ENCODE measurements around the gene PROCR.
A peak's percentile ranks its signal among the peaks of the same experiment; 100 is the strongest.
"Not testable (repeated sequence)": the region's sequence is repeated elsewhere in the genome, so short reads cannot be mapped to it uniquely, and the experiment has no call there.

The PROCR gene

DNA sequence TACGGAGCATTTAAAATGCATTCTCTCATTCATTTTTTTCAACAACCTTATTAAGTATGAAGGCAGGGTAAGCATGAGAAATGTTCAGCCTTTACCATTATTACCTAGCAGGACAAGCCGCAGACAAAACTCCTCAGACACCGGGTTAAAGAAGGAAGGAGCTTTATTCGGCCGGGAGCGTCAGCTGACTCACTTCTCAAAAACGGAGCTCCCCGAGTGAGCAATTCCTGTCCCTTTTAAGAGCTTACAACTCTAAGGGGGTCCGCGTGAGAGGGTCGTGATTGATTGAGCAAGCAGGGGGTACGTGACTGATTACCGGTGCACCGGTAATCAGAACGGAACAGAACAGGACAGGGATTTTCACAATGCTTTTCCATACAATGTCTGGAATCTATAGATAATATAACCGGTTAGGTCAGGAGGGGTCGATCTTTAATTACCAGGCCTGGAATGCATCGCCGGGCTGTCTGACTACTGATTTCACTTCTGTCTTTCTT, 24.2 kb upstream of the PROCR start:
- peak overlapping the region; percentile 92 for H3K4me3 Mint-ChIP-seq
- peak overlapping the region; percentile 96 for H3K27ac Mint-ChIP-seq
- peak; percentile 2 for ATAC-seq
- not testable (repeated sequence) for H3K9me3 Mint-ChIP-seq
- H3K4me1 Mint-ChIP-seq = peaks cover 31% of the 10 kb centered on the region
- H3K36me3 Mint-ChIP-seq = peaks cover 39% of the 10 kb centered on the region
- peak in 1 of 2 donors; percentile 63 for DNase-seq (ENCODE audit: low spot score in 2 of 2)

DNA sequence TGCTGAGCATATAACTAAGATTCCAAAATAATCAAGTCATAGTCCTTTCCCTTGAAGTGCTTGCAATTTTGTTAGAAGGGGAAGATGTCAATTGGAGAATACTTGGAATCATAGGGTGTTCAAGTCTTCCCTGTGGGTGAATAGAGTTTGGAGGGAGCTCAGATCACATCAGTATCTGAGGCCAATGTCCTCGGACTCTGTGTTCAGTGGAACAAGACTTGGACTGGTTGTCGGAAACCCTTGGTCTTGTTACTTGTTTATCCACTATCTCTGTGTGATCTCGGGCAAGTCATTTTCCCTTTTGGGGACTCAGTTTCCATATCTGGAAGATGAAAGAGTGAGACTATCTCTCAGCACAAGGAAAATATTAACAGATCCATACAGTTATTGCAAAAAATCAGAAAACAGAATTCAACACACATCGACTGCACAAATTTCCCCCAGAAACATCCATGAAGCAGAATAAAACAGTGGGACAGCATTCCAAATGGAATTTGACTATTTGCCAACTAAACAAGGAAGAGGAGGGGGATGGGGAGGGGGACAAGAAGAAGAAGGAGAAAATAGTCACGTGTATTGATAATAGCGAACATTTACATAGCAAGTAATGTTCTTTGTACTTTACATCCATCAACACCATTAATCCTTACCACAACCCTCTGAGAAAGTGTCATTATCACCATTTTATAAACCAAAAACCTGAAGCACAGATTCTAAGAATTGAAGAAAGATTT, 20.9 kb upstream of the PROCR start:
- Mint-ChIP-seq H3K36me3 (peaks cover 17% of the 10 kb centered on the region), H3K27ac (no peak overlapping the region), H3K4me3 (no peak overlapping the region), H3K9me3 (no peaks in the 10 kb centered on the region), H3K4me1 (peaks cover 17% of the 10 kb centered on the region)
- ATAC-seq = no peak
- DNase-seq (ENCODE audit: low spot score in 2 of 2) = no peak

DNA sequence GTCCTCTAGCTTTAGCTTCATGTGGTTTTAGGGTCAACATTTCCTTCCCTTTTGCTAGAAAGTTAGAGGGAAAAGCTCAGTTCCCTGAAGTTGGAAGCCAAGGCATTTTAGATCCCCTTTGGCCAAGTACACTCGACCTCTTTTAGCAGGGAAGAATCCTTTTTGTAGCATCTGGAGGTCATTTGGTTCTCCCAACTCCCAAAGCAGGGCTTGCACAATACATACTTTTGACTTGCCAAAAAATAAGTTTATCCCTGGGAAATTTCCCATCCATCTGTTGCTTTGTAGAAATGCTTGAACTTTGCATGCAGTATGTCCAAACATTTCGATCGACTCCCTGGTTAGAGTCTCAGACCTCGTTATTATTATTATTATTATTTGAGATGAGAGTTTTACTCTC, 20.1 kb upstream of the PROCR start:
- DNase-seq (ENCODE audit: low spot score in 2 of 2) = no peak
- Mint-ChIP-seq H3K9me3 (no peaks in the 10 kb centered on the region), H3K4me1 (peaks cover 12% of the 10 kb centered on the region), H3K4me3 (no peak overlapping the region), H3K36me3 (peaks cover 10% of the 10 kb centered on the region), H3K27ac (no peak overlapping the region)
- ATAC-seq = no peak

DNA sequence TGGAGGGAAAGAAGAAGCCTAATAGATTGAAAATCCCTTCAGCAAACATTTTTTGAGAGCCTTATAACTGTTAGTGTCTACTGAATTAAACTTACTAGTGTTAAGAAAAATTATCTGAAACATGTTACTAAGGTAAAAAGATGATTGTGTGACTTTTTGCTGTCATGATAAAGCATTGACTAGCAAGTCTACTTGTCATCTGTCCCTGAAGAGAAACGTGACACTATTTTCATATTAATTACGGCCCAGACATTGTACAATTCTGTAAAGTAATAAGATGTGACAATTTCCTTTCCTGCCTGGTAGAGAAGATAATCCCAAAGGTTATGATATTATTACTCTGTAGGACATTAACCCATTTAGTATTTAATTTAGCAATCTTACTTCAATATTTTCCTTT, 15.9 kb upstream of the PROCR start:
- H3K27ac Mint-ChIP-seq = no peak overlapping the region
- H3K4me1 Mint-ChIP-seq = peaks cover 5% of the 10 kb centered on the region
- DNase-seq (ENCODE audit: low spot score in 2 of 2) = no peak
- no peak for ATAC-seq
- no peak overlapping the region for H3K4me3 Mint-ChIP-seq
- no peaks in the 10 kb centered on the region for H3K9me3 Mint-ChIP-seq
- no peaks in the 10 kb centered on the region for H3K36me3 Mint-ChIP-seq

DNA sequence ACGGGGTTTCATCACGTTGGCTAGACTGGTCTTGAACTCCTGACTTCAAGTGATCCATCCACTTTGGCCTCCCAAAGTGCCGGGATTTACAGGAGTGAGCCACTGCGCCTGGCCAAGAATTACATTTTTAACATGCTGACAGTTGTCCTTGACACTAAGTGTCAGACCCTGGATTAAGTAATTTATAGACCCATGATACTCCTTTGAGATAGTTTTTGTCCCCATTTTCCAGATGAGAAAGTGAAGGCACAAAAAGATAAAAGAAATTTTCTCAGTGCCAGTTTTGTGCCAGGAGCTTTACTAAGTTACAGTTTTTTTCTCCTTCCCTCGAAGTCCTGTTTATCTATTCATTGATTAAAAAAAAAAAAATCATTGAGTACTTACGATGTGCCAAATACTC, 14.9 kb upstream of the PROCR start:
- peaks cover 14% of the 10 kb centered on the region for H3K4me1 Mint-ChIP-seq
- DNase-seq (ENCODE audit: low spot score in 2 of 2) = no peak
- no peak overlapping the region for H3K27ac Mint-ChIP-seq
- H3K9me3 Mint-ChIP-seq = no peaks in the 10 kb centered on the region
- ATAC-seq = no peak
- no peaks in the 10 kb centered on the region for H3K36me3 Mint-ChIP-seq
- no peak overlapping the region for H3K4me3 Mint-ChIP-seq

DNA sequence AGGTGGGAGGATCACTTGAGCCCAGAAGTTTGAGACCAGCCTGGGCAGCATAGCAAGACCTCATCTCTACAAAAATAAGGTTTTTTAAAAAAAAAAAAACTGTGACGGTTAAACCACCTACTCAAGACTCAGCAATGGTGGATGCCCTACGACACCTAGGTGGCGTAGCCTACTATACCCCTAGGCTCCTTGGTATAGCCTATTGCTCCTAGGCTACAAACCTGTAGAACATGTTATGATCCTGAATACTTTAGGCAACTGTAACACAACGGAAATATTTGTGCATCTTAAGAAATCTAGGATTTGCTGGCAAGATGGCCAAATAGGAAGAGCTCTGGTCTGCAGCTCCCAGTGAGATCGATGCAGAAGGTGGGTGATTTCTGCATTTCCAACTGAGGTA, 11.5 kb upstream of the PROCR start:
- H3K36me3 Mint-ChIP-seq; DNase-seq (ENCODE audit: low spot score in 2 of 2); H3K9me3 Mint-ChIP-seq; ATAC-seq; H3K4me3 Mint-ChIP-seq: not testable (repeated sequence)
- H3K27ac Mint-ChIP-seq = peak overlapping the region; percentile 91
- H3K4me1 Mint-ChIP-seq = peaks cover 25% of the 10 kb centered on the region

DNA sequence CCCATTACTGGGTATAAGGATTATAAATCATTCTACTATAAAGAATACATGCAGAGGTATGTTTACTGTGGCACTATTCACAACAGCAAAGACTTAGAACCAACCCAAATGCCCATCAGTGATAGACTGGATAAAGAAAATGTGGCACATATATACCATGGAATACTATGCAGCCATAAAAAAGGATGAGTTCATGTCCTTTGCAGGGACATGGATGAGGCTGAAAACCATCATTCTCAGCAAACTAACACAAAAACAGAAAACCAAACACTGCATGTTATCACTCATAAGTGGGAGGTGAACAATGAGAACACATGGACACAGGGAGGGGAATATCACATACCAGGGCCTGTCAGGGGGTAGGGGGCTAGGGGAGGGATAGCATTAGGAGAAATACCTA, 7.3 kb upstream of the PROCR start:
- H3K4me1 Mint-ChIP-seq = peaks cover 25% of the 10 kb centered on the region
- DNase-seq (ENCODE audit: low spot score in 2 of 2); H3K36me3 Mint-ChIP-seq; ATAC-seq; H3K4me3 Mint-ChIP-seq; H3K9me3 Mint-ChIP-seq; H3K27ac Mint-ChIP-seq: not testable (repeated sequence)

DNA sequence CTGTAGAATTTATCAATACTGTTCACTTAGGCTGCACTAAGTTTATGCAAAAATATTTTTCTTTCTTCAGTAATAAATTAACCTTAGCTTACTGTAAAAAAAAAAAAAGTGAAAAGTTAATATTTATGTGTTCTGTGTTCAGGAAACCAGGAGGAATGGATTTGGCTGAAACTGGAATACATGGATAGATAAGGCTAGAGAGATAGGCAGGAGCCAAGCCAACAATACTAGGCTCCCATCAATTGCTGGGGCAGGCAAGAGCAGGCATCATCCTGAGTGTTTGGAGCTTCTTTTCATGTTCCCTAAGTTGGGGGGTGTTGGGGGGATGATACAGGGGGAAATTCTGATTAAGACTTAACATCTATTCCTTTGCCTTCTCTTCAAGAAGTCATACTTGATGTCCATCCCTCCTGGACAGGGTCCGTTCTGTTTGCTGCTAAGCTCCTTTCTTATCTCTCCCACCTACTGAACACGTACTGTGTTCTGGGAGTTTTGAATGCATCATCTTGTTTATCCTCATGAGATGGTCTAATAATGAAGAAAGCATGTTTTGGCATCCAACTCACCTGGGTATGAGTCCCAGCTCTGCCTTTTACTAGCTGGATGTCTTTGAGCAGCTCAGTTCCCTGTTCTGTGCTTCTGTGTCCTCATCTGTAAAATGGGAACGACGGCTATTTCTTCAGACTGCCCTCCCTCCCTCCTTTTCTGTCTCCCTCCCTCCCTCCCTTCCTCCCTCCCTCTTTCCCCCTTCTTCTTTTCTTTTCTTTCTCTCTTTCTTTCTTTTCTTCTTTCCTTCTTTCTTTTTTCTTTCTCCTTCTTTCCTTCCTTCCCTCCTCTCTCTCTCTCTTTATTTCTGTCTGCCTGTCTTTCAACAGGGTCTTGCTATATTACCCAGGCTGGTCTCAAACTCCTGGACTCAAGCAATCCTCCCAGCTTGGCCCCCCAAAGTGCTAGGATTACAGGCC, 6.4 kb upstream of the PROCR start:
- Mint-ChIP-seq H3K4me1 (peaks cover 23% of the 10 kb centered on the region), H3K4me3 (no peak overlapping the region), H3K9me3 (no peaks in the 10 kb centered on the region), H3K36me3 (no peaks in the 10 kb centered on the region), H3K27ac (peak overlapping the region; percentile 79)
- ATAC-seq = no peak
- no peak for DNase-seq (ENCODE audit: low spot score in 2 of 2)

DNA sequence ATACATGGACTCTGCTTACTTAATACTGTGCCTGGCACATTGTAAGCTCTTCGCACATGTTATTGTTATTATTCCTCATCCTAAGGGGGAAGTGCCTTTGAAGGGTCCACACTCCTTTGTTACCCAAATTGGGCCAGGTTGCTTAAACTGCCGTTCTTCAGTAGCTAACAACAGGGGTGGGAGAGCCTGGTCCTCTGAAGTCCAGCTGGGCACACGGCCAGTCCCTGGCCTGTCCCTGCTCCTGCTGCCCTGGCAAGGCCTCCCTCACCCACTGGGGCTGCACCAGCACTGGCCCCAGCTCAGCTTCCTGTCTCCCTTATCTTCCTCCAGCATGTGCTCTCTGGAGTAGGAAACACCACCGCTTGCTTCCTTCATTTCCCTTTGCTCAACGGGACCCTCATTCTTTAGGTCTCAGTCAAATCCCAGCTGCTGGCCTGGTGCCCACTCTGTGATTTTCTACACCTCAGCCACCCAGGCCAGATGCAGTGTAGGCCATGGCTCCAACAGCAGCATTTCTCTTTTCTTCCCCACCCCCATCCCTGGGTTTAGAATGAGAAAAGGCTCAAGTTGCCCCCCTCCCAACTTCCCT, 5.5 kb upstream of the PROCR start:
- H3K4me3 Mint-ChIP-seq = no peak overlapping the region
- DNase-seq (ENCODE audit: low spot score in 2 of 2) = no peak
- peak overlapping the region; percentile 79 for H3K27ac Mint-ChIP-seq

DNA sequence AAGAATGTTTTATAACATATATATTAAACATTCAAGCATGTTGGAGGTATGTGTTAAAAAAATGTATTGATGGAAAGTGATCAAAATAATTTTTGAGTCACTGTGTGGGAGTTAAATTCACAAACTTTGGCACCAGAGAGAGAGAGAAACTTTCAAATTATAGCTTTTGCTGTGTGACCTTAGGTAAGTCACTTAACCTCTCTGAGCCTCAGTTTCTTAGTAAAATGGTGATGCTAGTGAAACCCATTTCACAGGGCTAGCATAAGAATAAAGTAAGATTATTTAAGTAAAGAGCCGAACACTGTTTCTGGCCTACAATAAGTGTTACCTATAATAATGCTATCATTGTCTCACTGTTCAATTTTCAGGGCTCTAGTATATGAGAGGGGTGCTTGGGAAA, 4.1 kb upstream of the PROCR start:
- H3K4me1 Mint-ChIP-seq = peaks cover 19% of the 10 kb centered on the region
- DNase-seq (ENCODE audit: low spot score in 2 of 2) (no peak), ATAC-seq (no peak)
- H3K9me3 Mint-ChIP-seq = no peaks in the 10 kb centered on the region
- H3K4me3 Mint-ChIP-seq = no peak overlapping the region
- H3K36me3 Mint-ChIP-seq = no peaks in the 10 kb centered on the region
- H3K27ac Mint-ChIP-seq = no peak overlapping the region

More for the DNA sequence above, 5.5 kb upstream of the PROCR start:
- Mint-ChIP-seq H3K36me3 (no peaks in the 10 kb centered on the region), H3K9me3 (no peaks in the 10 kb centered on the region), H3K4me1 (peaks cover 19% of the 10 kb centered on the region)
- ATAC-seq = no peak

DNA sequence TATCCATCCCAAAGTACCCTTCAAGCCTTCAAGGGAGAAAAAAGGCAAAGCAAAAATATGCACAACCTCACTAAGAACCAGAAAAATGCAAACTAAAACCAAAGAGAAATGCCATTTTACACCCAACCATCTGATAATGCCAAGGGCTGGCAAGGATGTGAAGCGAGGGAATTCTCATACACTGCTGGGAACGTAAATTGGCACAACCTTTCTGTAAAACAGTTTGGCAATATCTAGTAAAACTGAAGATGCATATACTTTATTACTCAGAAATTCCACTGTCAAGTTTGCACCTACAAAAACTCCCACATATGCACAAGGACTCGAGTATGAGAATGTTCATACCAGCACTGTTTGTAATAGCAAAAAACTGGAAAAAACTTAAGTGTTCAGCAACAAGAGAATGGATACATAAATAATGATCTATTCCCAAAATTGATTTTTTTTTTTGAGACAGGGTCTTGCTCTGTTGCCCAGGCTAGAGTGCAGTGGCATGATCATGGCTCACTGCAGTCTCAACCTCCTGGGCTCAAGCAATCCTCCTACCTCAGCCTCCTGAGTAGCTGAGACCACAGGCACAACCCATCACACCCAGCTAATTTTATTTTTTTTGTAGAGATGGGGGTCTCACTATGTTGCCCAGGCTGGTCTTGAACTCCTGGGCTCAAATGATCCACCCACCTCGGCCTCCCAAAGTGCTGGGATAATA, 3.0 kb upstream of the PROCR start:
- not testable (repeated sequence) for H3K36me3 Mint-ChIP-seq; H3K9me3 Mint-ChIP-seq; DNase-seq (ENCODE audit: low spot score in 2 of 2); ATAC-seq; H3K4me3 Mint-ChIP-seq; H3K27ac Mint-ChIP-seq
- peaks cover 24% of the 10 kb centered on the region for H3K4me1 Mint-ChIP-seq

DNA sequence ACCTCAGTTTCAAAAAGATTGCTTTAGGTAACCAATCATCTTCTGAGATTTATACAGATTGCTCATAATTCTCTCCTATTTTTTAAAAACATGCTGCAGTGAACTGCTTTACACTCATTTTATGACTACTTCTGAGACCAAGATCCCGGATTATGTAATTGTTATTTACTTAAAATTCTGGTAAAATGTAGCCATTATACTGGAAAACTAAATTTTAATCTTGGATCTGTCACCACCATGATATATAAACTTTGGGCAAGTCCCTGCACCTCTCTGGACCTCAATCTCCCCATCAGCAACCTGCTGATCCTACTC, 477 bp upstream of the PROCR start:
- ATAC-seq = no peak
- DNase-seq (ENCODE audit: low spot score in 2 of 2) = no peak
- Mint-ChIP-seq H3K27ac (peak overlapping the region; percentile 92), H3K4me3 (peak overlapping the region; percentile 74), H3K4me1 (peaks cover 32% of the 10 kb centered on the region), H3K9me3 (no peaks in the 10 kb centered on the region), H3K36me3 (peaks cover 8% of the 10 kb centered on the region)

DNA sequence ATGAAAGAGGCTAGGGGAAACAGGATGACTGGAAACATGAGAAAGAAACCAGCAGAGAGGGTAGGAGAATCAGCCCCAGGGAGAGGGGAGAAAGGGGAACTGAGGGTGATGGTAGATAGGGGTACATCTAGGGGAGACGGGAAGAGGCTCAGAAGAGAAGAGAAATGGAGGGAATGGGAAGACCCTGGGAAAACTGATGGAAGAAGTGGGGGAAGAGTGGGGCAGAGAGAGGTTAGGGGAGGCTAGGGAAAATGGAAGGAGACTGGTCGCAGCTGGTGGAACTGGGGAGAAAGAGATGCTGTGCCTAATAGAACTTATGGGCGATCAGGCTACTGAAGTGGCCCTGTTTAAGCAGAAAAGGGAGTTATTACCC, 548 bp downstream of the PROCR start:
- Mint-ChIP-seq H3K9me3 (no peaks in the 10 kb centered on the region), H3K27ac (peak overlapping the region; percentile 92), H3K36me3 (peaks cover 10% of the 10 kb centered on the region), H3K4me1 (peaks cover 32% of the 10 kb centered on the region), H3K4me3 (peak overlapping the region; percentile 74)
- no peak for DNase-seq (ENCODE audit: low spot score in 2 of 2)
- no peak for ATAC-seq

DNA sequence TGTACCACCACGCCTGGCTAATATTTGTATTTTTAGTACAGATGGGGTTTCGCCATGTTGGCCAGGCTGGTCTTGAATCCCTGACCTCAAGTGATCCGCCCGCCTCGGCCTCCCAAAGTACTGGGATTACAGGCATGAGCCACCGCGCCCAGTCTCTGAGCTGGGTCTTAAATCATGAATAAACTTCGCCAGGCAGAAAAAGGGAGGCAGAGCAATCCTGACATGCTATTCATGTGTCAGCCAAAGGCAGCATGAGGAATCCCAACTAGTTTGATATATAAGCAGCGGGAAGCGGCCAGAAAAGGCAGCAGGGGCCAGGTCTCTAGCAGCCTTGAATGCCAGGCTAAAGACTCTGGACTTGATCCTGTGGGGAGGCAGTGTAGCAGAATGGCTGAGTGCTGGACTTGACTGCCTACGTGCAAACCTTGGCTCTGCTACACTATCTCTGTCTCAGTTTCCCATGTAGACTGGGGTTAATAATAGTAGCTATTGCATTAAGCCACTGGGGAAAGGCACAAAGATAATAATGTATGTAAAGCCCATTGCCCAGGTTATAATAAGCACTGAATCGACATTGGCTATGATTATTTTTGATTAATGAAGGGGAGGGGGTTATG, 1.8 kb downstream of the PROCR start:
- DNase-seq (ENCODE audit: low spot score in 2 of 2) = no peak
- peak overlapping the region; percentile 92 for H3K27ac Mint-ChIP-seq
- ATAC-seq = no peak
- H3K36me3 Mint-ChIP-seq = peaks cover 17% of the 10 kb centered on the region
- peaks cover 32% of the 10 kb centered on the region for H3K4me1 Mint-ChIP-seq
- no peaks in the 10 kb centered on the region for H3K9me3 Mint-ChIP-seq
- no peak overlapping the region for H3K4me3 Mint-ChIP-seq
